ENCODE data around the gene RNF123.

DNA sequence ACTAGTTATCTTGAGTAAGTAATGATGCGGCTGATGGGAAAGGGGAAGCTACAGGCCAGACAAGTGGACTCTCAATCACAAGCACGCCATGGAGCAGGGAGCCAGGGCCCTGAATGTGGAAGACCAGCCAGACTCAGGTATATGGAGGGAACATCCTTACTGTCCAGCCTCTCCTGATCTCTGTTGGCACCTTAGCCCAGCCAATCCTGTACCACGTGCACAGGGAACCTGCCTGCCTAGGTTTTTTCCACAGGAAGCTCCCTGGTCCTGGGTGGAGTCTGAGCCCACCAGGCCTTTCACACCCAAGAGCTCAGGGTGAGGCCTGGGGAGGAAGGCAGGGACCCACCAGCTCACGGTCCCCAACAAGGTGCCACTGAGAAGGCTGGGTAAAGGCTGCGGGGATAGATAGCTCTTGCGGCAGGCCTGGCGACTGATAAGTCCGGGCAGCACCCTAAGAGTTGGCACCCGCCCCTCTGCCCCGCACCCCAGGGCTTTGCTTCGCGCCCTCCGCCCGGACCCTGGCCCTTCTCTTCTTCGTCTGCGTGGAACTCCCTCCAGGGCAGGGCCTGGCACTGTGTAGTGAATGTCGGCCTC, 16.1 kb upstream of the RNF123 start:
- TF ChIP-seq EZH2 (IDR thresholded peaks at IDR 0.05; ENCODE audit: insufficient read depth, poor library complexity, severe bottlenecking) (no peak), EZH2phosphoT487 (IDR thresholded peaks at IDR 0.05; ENCODE audit: insufficient read depth, low read depth) (no peak)
